ENCODE measurements around the gene SURF4.
"Not testable (repeated sequence)": the region's sequence is repeated elsewhere in the genome, so short reads cannot be mapped to it uniquely, and the experiment has no call there.

SURF4 gene

GRCh38 chr9:133396952-133397351 lies 21.1 kb upstream of the SURF4 start:
- WGBS (ENCODE audit: insufficient coverage, insufficient read length) = no CpG with 5 or more reads among the region's 14 CpGs
- Histone ChIP-seq H3K4me1 (ENCODE audit: control insufficient read depth, insufficient read depth, low read length) (no peaks in the 10 kb centered on the region), H3K27me3 (ENCODE audit: control insufficient read depth, insufficient read depth, low read length) (no peaks in the 10 kb centered on the region), H3K4me3 (ENCODE audit: low read length) (no peak overlapping the region), H3K27ac (ENCODE audit: low read length) (no peak overlapping the region), H3K36me3 (ENCODE audit: control insufficient read depth, insufficient read depth, low read length) (no peaks in the 10 kb centered on the region), H3K9me3 (ENCODE audit: control insufficient read depth, insufficient read depth, low read length) (no peaks in the 10 kb centered on the region)
- DNase-seq (ENCODE audit: low read depth, low spot score) = no peak

- WGBS (ENCODE audit: insufficient coverage, insufficient read length) = no CpG with 5 or more reads among the region's 8 CpGs
- Histone ChIP-seq H3K27ac (ENCODE audit: low read length) (no peak overlapping the region), H3K4me3 (ENCODE audit: low read length) (no peak overlapping the region), H3K36me3 (ENCODE audit: control insufficient read depth, insufficient read depth, low read length) (no peaks in the 10 kb centered on the region), H3K4me1 (ENCODE audit: control insufficient read depth, insufficient read depth, low read length) (no peaks in the 10 kb centered on the region), H3K9me3 (ENCODE audit: control insufficient read depth, insufficient read depth, low read length) (no peaks in the 10 kb centered on the region), H3K27me3 (ENCODE audit: control insufficient read depth, insufficient read depth, low read length) (no peaks in the 10 kb centered on the region)
- DNase-seq (ENCODE audit: low read depth, low spot score) = no peak
These were observed 18.9 kb upstream of the SURF4 start for GRCh38 chr9:133394687-133395271.

GRCh38 chr9:133393399-133393798 lies 17.5 kb upstream of the SURF4 start:
- Histone ChIP-seq H3K36me3 (ENCODE audit: control insufficient read depth, insufficient read depth, low read length) (no peaks in the 10 kb centered on the region), H3K9me3 (ENCODE audit: control insufficient read depth, insufficient read depth, low read length) (no peaks in the 10 kb centered on the region), H3K27me3 (ENCODE audit: control insufficient read depth, insufficient read depth, low read length) (no peaks in the 10 kb centered on the region), H3K27ac (ENCODE audit: low read length) (no peak overlapping the region), H3K4me3 (ENCODE audit: low read length) (no peak overlapping the region), H3K4me1 (ENCODE audit: control insufficient read depth, insufficient read depth, low read length) (no peaks in the 10 kb centered on the region)
- no CpG with 5 or more reads among the region's 3 CpGs for WGBS (ENCODE audit: insufficient coverage, insufficient read length)
- no peak for DNase-seq (ENCODE audit: low read depth, low spot score)

- H3K27me3 ChIP-seq (ENCODE audit: control insufficient read depth, insufficient read depth, low read length) = not testable (repeated sequence)
These were observed 16.4 kb upstream of the SURF4 start for GRCh38 chr9:133392308-133392707.

GRCh38 chr9:133391449-133391848 lies 15.6 kb upstream of the SURF4 start:
- H3K27me3 ChIP-seq (ENCODE audit: control insufficient read depth, insufficient read depth, low read length); H3K27ac ChIP-seq (ENCODE audit: low read length); H3K4me1 ChIP-seq (ENCODE audit: control insufficient read depth, insufficient read depth, low read length); DNase-seq (ENCODE audit: low read depth, low spot score); H3K4me3 ChIP-seq (ENCODE audit: low read length); H3K9me3 ChIP-seq (ENCODE audit: control insufficient read depth, insufficient read depth, low read length); H3K36me3 ChIP-seq (ENCODE audit: control insufficient read depth, insufficient read depth, low read length): not testable (repeated sequence)
- no CpG with 5 or more reads among the region's 4 CpGs for WGBS (ENCODE audit: insufficient coverage, insufficient read length)

More at GRCh38 chr9:133392308-133392707, 16.4 kb upstream of the SURF4 start:
- not testable (repeated sequence) for DNase-seq (ENCODE audit: low read depth, low spot score); H3K4me3 ChIP-seq (ENCODE audit: low read length); H3K4me1 ChIP-seq (ENCODE audit: control insufficient read depth, insufficient read depth, low read length); H3K27ac ChIP-seq (ENCODE audit: low read length); H3K9me3 ChIP-seq (ENCODE audit: control insufficient read depth, insufficient read depth, low read length); H3K36me3 ChIP-seq (ENCODE audit: control insufficient read depth, insufficient read depth, low read length)
- no CpG with 5 or more reads among the region's 3 CpGs for WGBS (ENCODE audit: insufficient coverage, insufficient read length)

GRCh38 chr9:133390713-133391112 lies 14.9 kb upstream of the SURF4 start:
- Histone ChIP-seq H3K9me3 (ENCODE audit: control insufficient read depth, insufficient read depth, low read length) (no peaks in the 10 kb centered on the region), H3K4me1 (ENCODE audit: control insufficient read depth, insufficient read depth, low read length) (no peaks in the 10 kb centered on the region), H3K27ac (ENCODE audit: low read length) (no peak overlapping the region), H3K27me3 (ENCODE audit: control insufficient read depth, insufficient read depth, low read length) (no peaks in the 10 kb centered on the region), H3K4me3 (ENCODE audit: low read length) (no peak overlapping the region; the same call in 1 of the 2 replicates), H3K36me3 (ENCODE audit: control insufficient read depth, insufficient read depth, low read length) (no peaks in the 10 kb centered on the region)
- no CpG with 5 or more reads among the region's 7 CpGs for WGBS (ENCODE audit: insufficient coverage, insufficient read length)
- no peak for DNase-seq (ENCODE audit: low read depth, low spot score)

- no peak overlapping the region for H3K27ac ChIP-seq (ENCODE audit: low read length)
- no CpG with 5 or more reads among the region's 13 CpGs for WGBS (ENCODE audit: insufficient coverage, insufficient read length)
- H3K4me3 ChIP-seq (ENCODE audit: low read length) = no peak overlapping the region
- no peak for DNase-seq (ENCODE audit: low read depth, low spot score)
- no peaks in the 10 kb centered on the region for H3K27me3 ChIP-seq (ENCODE audit: control insufficient read depth, insufficient read depth, low read length)
- H3K36me3 ChIP-seq (ENCODE audit: control insufficient read depth, insufficient read depth, low read length) = no peaks in the 10 kb centered on the region
- no peaks in the 10 kb centered on the region for H3K4me1 ChIP-seq (ENCODE audit: control insufficient read depth, insufficient read depth, low read length)
- no peaks in the 10 kb centered on the region for H3K9me3 ChIP-seq (ENCODE audit: control insufficient read depth, insufficient read depth, low read length)
These were observed 13.7 kb upstream of the SURF4 start for GRCh38 chr9:133389562-133389961.

- H3K27me3 ChIP-seq (ENCODE audit: control insufficient read depth, insufficient read depth, low read length) = no peaks in the 10 kb centered on the region
These were observed 13.2 kb upstream of the SURF4 start for GRCh38 chr9:133389025-133389557.

GRCh38 chr9:133387680-133388079 lies 11.8 kb upstream of the SURF4 start:
- Histone ChIP-seq H3K27me3 (ENCODE audit: control insufficient read depth, insufficient read depth, low read length) (no peaks in the 10 kb centered on the region), H3K36me3 (ENCODE audit: control insufficient read depth, insufficient read depth, low read length) (no peaks in the 10 kb centered on the region), H3K4me3 (ENCODE audit: low read length) (no peak overlapping the region), H3K4me1 (ENCODE audit: control insufficient read depth, insufficient read depth, low read length) (no peaks in the 10 kb centered on the region), H3K27ac (ENCODE audit: low read length) (no peak overlapping the region), H3K9me3 (ENCODE audit: control insufficient read depth, insufficient read depth, low read length) (no peaks in the 10 kb centered on the region)
- WGBS (ENCODE audit: insufficient coverage, insufficient read length) = no CpG with 5 or more reads among the region's 9 CpGs
- DNase-seq (ENCODE audit: low read depth, low spot score) = no peak

More at GRCh38 chr9:133389025-133389557, 13.2 kb upstream of the SURF4 start:
- Histone ChIP-seq H3K9me3 (ENCODE audit: control insufficient read depth, insufficient read depth, low read length) (no peaks in the 10 kb centered on the region), H3K27ac (ENCODE audit: low read length) (no peak overlapping the region), H3K36me3 (ENCODE audit: control insufficient read depth, insufficient read depth, low read length) (no peaks in the 10 kb centered on the region), H3K4me1 (ENCODE audit: control insufficient read depth, insufficient read depth, low read length) (no peaks in the 10 kb centered on the region), H3K4me3 (ENCODE audit: low read length) (no peak overlapping the region)
- no peak for DNase-seq (ENCODE audit: low read depth, low spot score)
- no CpG with 5 or more reads among the region's 12 CpGs for WGBS (ENCODE audit: insufficient coverage, insufficient read length)

GRCh38 chr9:133386338-133386737 lies 10.5 kb upstream of the SURF4 start:
- Histone ChIP-seq H3K9me3 (ENCODE audit: control insufficient read depth, insufficient read depth, low read length) (no peaks in the 10 kb centered on the region), H3K27me3 (ENCODE audit: control insufficient read depth, insufficient read depth, low read length) (no peaks in the 10 kb centered on the region), H3K36me3 (ENCODE audit: control insufficient read depth, insufficient read depth, low read length) (no peaks in the 10 kb centered on the region), H3K4me1 (ENCODE audit: control insufficient read depth, insufficient read depth, low read length) (no peaks in the 10 kb centered on the region), H3K27ac (ENCODE audit: low read length) (no peak overlapping the region), H3K4me3 (ENCODE audit: low read length) (no peak overlapping the region)
- no CpG with 5 or more reads among the region's 13 CpGs for WGBS (ENCODE audit: insufficient coverage, insufficient read length)
- no peak for DNase-seq (ENCODE audit: low read depth, low spot score)

- H3K27ac ChIP-seq (ENCODE audit: low read length) = no peak overlapping the region
These were observed 9.6 kb upstream of the SURF4 start for GRCh38 chr9:133385452-133385851.

More at GRCh38 chr9:133385452-133385851, 9.6 kb upstream of the SURF4 start:
- no peak for DNase-seq (ENCODE audit: low read depth, low spot score)
- Histone ChIP-seq H3K9me3 (ENCODE audit: control insufficient read depth, insufficient read depth, low read length) (no peaks in the 10 kb centered on the region), H3K4me3 (ENCODE audit: low read length) (no peak overlapping the region), H3K4me1 (ENCODE audit: control insufficient read depth, insufficient read depth, low read length) (no peaks in the 10 kb centered on the region), H3K27me3 (ENCODE audit: control insufficient read depth, insufficient read depth, low read length) (no peaks in the 10 kb centered on the region), H3K36me3 (ENCODE audit: control insufficient read depth, insufficient read depth, low read length) (no peaks in the 10 kb centered on the region)
- WGBS (ENCODE audit: insufficient coverage, insufficient read length) = no CpG with 5 or more reads among the region's 14 CpGs
